OCI-LY1 (cell line): ENCODE results near the gene ARG1.

ENCODE experiments used
- H2AFZ ChIP-seq: fragments of 200-600 bp; sonication (generic), shearing (Covaris generic); 2 replicates; pipeline ENCODE4 v1.6.0; 2014; ENCODE audit warnings: antibody characterized with exemption, mild to moderate bottlenecking, low read length
- H3F3A ChIP-seq: fragments of 200-600 bp; sonication (generic), shearing (Covaris generic); 2 replicates; pipeline ENCODE4 v1.6.0; 2014; ENCODE audit warnings: mild to moderate bottlenecking, antibody characterized with exemption, low read length, moderate library complexity; ENCODE audit not compliant: insufficient read depth
- H3K27ac ChIP-seq: fragments of 200-600 bp; sonication (generic); 2 replicates; pipeline ENCODE4 v1.5.1; 2014; ENCODE audit warnings: low read length, mixed run types, mild to moderate bottlenecking, low read depth; ENCODE audit not compliant: poor library complexity, severe bottlenecking
- H3K27me3 ChIP-seq: fragments of 200-600 bp; sonication (generic); 2 replicates; pipeline ENCODE4 v1.6.0; 2014; ENCODE audit warnings: antibody characterized with exemption, mild to moderate bottlenecking, low read length, moderate library complexity; ENCODE audit not compliant: insufficient read depth
- H3K36me3 ChIP-seq: fragments of 200-600 bp; sonication (generic); 2 replicates; pipeline ENCODE4 v1.6.1; 2014; ENCODE audit warnings: mild to moderate bottlenecking, antibody characterized with exemption, low read length, moderate library complexity, mixed read lengths; ENCODE audit not compliant: insufficient read depth
- H3K4me1 ChIP-seq: fragments of 200-600 bp; sonication (generic); 2 replicates; pipeline ENCODE4 v1.5.1; 2014; ENCODE audit warnings: mild to moderate bottlenecking, low read length, moderate library complexity; ENCODE audit not compliant: insufficient read depth, severe bottlenecking
- H3K4me2 ChIP-seq: fragments of 200-600 bp; sonication (generic), shearing (Covaris generic); 2 replicates; pipeline ENCODE4 v1.6.1; 2014; ENCODE audit warnings: low read length
- H3K4me3 ChIP-seq: fragments of 200-600 bp; sonication (generic); 2 replicates; pipeline ENCODE4 v1.5.1; 2014; ENCODE audit warnings: low read length, low read depth, mild to moderate bottlenecking, mixed read lengths; ENCODE audit not compliant: poor library complexity, severe bottlenecking
- H3K79me2 ChIP-seq: fragments of 200-600 bp; shearing (Covaris generic); 2 replicates; pipeline ENCODE4 v1.6.1; 2016; ENCODE audit warnings: mixed run types, low read length, mixed read lengths; ENCODE audit not compliant: insufficient read depth
- H3K9ac ChIP-seq: fragments of 200-600 bp; sonication (generic), shearing (Covaris generic); 2 replicates; pipeline ENCODE4 v1.6.1; 2014; ENCODE audit warnings: mild to moderate bottlenecking, low read length, mixed read lengths
- H3K9me2 ChIP-seq: fragments of 200-600 bp; sonication (generic), shearing (Covaris generic); 2 replicates; pipeline ENCODE4 v1.6.1; 2014; ENCODE audit warnings: low read depth, mild to moderate bottlenecking, low read length, mixed read lengths
- H3K9me3 ChIP-seq: fragments of 200-600 bp; shearing (Covaris generic); 2 replicates; pipeline ENCODE4 v1.6.1; 2014; ENCODE audit warnings: low read length, mixed read lengths
- H4K20me1 ChIP-seq: fragments of 200-600 bp; sonication (generic), shearing (Covaris generic); 2 replicates; pipeline ENCODE4 v1.6.0; 2016; ENCODE audit warnings: mild to moderate bottlenecking, low read length; ENCODE audit not compliant: insufficient read depth
- CTCF ChIP-seq: fragments of 200-600 bp; sonication (generic), shearing (Covaris generic); IDR thresholded peaks from 2 replicates; pipeline ENCODE4 v1.5.1; 2017; ENCODE audit warnings: mild to moderate bottlenecking, antibody characterized with exemption, low read length, moderate library complexity, mixed read lengths
- EZH2 ChIP-seq: fragments of 200-600 bp; sonication (generic), shearing (Covaris generic); IDR thresholded peaks from 2 replicates; pipeline ENCODE4 v1.8.0; 2017; ENCODE audit warnings: borderline replicate concordance, mixed run types, mild to moderate bottlenecking, antibody characterized with exemption, low read length, moderate library complexity, mixed read lengths

The ARG1 gene

GRCh38 chr6:131588643-131589042, 15.6 kb downstream of the ARG1 start:
- no peaks in the 10 kb centered on the region for H4K20me1 ChIP-seq
- H3K79me2 ChIP-seq = no peaks in the 10 kb centered on the region
- H3K27me3 ChIP-seq = no peaks in the 10 kb centered on the region
- H3K27ac ChIP-seq = no peak overlapping the region
- no peak overlapping the region for H3K4me3 ChIP-seq
- H3K9me3 ChIP-seq = no peaks in the 10 kb centered on the region
- H3F3A ChIP-seq = no peaks in the 10 kb centered on the region
- H3K9ac ChIP-seq = no peak overlapping the region
- no peaks in the 10 kb centered on the region for H3K9me2 ChIP-seq
- H3K4me1 ChIP-seq = no peaks in the 10 kb centered on the region
- peaks cover 80% of the 10 kb centered on the region for H3K36me3 ChIP-seq
- TF ChIP-seq CTCF = no peak
- TF ChIP-seq EZH2 = no peak
- H3K4me2 ChIP-seq = no peak overlapping the region
- H2AFZ ChIP-seq = no peak overlapping the region

- no peaks in the 10 kb centered on the region for H3K27me3 ChIP-seq
- TF ChIP-seq CTCF (no peak), EZH2 (no peak)
- no peaks in the 10 kb centered on the region for H3K79me2 ChIP-seq
- no peak overlapping the region for H2AFZ ChIP-seq
- no peak overlapping the region for H3K4me3 ChIP-seq
- H3K4me1 ChIP-seq = no peaks in the 10 kb centered on the region
- H3K9me3 ChIP-seq = no peaks in the 10 kb centered on the region
- H3K9ac ChIP-seq = no peak overlapping the region
- no peaks in the 10 kb centered on the region for H3F3A ChIP-seq
- H3K36me3 ChIP-seq = peaks cover 83% of the 10 kb centered on the region
- no peak overlapping the region for H3K4me2 ChIP-seq
- H4K20me1 ChIP-seq = no peaks in the 10 kb centered on the region
- H3K9me2 ChIP-seq = no peaks in the 10 kb centered on the region
- no peak overlapping the region for H3K27ac ChIP-seq
These were observed 19.9 kb downstream of the ARG1 start for GRCh38 chr6:131592935-131593334.

- Histone ChIP-seq H3K36me3 (peaks cover 83% of the 10 kb centered on the region), H3K4me2 (no peak overlapping the region)
These were observed 21.0 kb downstream of the ARG1 start for GRCh38 chr6:131594074-131594473.

More at GRCh38 chr6:131594074-131594473, 21.0 kb downstream of the ARG1 start:
- Histone ChIP-seq H3K4me3 (no peak overlapping the region), H3K9me3 (no peaks in the 10 kb centered on the region), H4K20me1 (no peaks in the 10 kb centered on the region), H3K9me2 (no peaks in the 10 kb centered on the region), H3F3A (no peaks in the 10 kb centered on the region), H3K9ac (no peak overlapping the region), H3K79me2 (no peaks in the 10 kb centered on the region), H2AFZ (no peak overlapping the region), H3K27ac (no peak overlapping the region), H3K27me3 (no peaks in the 10 kb centered on the region), H3K4me1 (no peaks in the 10 kb centered on the region)
- TF ChIP-seq CTCF (no peak), EZH2 (no peak)
